HL-60 (cell line): ENCODE data around the gene RABGAP1L.

Experiments
- DNase-seq, 2 experiments: peaks; one replicate each; pipeline ENCODE4 v3.0.0-alpha.2; 2010 to 2020; ENCODE audit warnings: low read depth in 1 of 2, low spot score in 1 of 2
- H3K27ac ChIP-seq: fragments of 250-450 bp; sonication (Bioruptor Pico); replicated peaks from 2 replicates; pipeline ENCODE4 v1.5.1; 2020; ENCODE audit warnings: mild to moderate bottlenecking, moderate library complexity
- H3K27me3 ChIP-seq: fragments of 250-450 bp; sonication (Bioruptor Pico); 2 replicates; pipeline ENCODE4 v1.5.1; 2021; ENCODE audit warnings: mild to moderate bottlenecking, moderate library complexity; ENCODE audit not compliant: insufficient read depth, poor library complexity, severe bottlenecking
- H3K4me3 ChIP-seq: replicated peaks from 2 replicates; pipeline ENCODE4 v1.5.1; 2011; ENCODE audit warnings: mild to moderate bottlenecking, control low read depth, low read length; ENCODE audit not compliant: insufficient read depth
- GABPA ChIP-seq: IDR thresholded peaks from 2 replicates; pipeline ENCODE4 v1.6.1; 2012; ENCODE audit warnings: low read depth
- POLR2AphosphoS5 ChIP-seq: IDR thresholded peaks from 2 replicates; pipeline ENCODE4 v1.6.1; 2012; ENCODE audit warnings: low read depth
- REST ChIP-seq: IDR thresholded peaks from 2 replicates; pipeline ENCODE4 v1.6.1; 2012; ENCODE audit warnings: low read depth; ENCODE audit not compliant: insufficient replicate concordance
- SPI1 ChIP-seq: IDR thresholded peaks from 2 replicates; pipeline ENCODE4 v1.6.1; 2012; ENCODE audit warnings: low read depth, mild to moderate bottlenecking, borderline replicate concordance
- TF ChIP-seq, protein P1 (sequence below): IDR thresholded peaks from one replicate; pipeline ENCODE4 v1.5.1; 2011; ENCODE audit warnings: low read length, control low read depth, inconsistent platforms; ENCODE audit not compliant: insufficient read depth

RABGAP1L gene

GRCh38 chr1:174359454-174359805 is 200.1 kb downstream of the RABGAP1L start:
- DNase-seq, result no peak
- Histone ChIP-seq H3K27ac (no peak overlapping the region), H3K4me3 (no peak overlapping the region), H3K27me3 (no peaks in the 10 kb centered on the region)
- TF ChIP-seq REST (no peak), SPI1 (no peak)

GRCh38 chr1:174364996-174365736 is 205.8 kb downstream of the RABGAP1L start:
- H3K4me3 ChIP-seq, result no peak overlapping the region
- H3K27ac ChIP-seq, result no peak overlapping the region
- no peak for DNase-seq
- TF ChIP-seq REST (no peak), GABPA (no peak), SPI1 (no peak), POLR2AphosphoS5 (no peak)
- TF ChIP-seq, protein P1, sequence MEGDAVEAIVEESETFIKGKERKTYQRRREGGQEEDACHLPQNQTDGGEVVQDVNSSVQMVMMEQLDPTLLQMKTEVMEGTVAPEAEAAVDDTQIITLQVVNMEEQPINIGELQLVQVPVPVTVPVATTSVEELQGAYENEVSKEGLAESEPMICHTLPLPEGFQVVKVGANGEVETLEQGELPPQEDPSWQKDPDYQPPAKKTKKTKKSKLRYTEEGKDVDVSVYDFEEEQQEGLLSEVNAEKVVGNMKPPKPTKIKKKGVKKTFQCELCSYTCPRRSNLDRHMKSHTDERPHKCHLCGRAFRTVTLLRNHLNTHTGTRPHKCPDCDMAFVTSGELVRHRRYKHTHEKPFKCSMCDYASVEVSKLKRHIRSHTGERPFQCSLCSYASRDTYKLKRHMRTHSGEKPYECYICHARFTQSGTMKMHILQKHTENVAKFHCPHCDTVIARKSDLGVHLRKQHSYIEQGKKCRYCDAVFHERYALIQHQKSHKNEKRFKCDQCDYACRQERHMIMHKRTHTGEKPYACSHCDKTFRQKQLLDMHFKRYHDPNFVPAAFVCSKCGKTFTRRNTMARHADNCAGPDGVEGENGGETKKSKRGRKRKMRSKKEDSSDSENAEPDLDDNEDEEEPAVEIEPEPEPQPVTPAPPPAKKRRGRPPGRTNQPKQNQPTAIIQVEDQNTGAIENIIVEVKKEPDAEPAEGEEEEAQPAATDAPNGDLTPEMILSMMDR, result no peak
- no peaks in the 10 kb centered on the region for H3K27me3 ChIP-seq

DNA sequence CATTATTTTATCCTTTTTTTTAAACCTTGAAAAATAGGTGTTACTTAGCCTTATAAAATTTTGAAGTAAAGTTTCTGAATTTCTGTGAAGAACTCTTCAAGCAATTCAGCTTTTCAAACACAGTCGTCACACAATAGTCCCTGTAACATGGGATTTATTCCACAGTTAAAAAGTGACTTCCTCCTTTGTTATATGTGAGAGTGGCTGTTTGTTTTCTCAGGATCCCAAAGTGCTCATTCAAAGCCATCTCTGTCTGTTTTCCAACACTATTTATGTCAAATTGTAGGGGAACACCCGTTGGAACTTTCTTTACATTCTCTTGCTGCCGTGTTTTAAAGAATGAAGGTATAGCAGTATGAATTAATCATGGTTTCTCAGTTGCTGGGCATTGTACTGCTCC is 207.6 kb downstream of the RABGAP1L start:
- DNase-seq, result no peak
- no peak overlapping the region for H3K4me3 ChIP-seq
- H3K27me3 ChIP-seq, result no peaks in the 10 kb centered on the region
- no peak for TF ChIP-seq REST
- TF ChIP-seq GABPA, result no peak
- H3K27ac ChIP-seq, result no peak overlapping the region

DNA sequence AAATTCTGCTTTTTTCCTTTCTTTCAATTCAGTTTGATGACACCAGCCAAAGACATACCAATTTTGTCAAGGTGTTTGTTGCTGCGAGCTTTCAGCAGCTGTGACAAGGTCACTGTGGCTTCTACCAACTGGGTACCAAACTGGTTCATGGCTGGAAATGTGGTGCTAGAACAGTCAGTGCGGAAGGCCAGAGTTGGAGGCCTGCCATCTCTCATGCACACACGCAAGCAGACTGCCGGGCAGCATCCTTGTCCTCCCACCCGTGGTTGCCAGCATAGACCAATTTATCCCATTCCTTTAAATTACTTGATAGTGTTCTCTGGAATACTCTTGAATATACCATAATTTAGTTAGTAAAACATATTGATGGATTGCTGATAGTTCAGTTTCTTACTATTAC is 208.6 kb downstream of the RABGAP1L start:
- no peak overlapping the region for H3K4me3 ChIP-seq
- TF ChIP-seq GABPA (no peak), POLR2AphosphoS5 (no peak), SPI1 (no peak), REST (no peak)
- TF ChIP-seq, protein P1, result no peak
- no peak for DNase-seq
- H3K27ac ChIP-seq, result no peak overlapping the region
- no peaks in the 10 kb centered on the region for H3K27me3 ChIP-seq
